Neural cell (in vitro differentiated cells): ENCODE measurements around the gene GRIK3. TPM values are rescaled to one million over a fixed set of nuclear protein-coding genes. Genes with fewer than 3 reads are reported as not detected.

Source experiments
- H2AFZ ChIP-seq: fragments of 200-600, 300-800 bp; sonication (generic), shearing (Covaris generic); 2 replicates; pipeline ENCODE4 v1.6.0; 2014; ENCODE audit warnings: low read depth, mild to moderate bottlenecking, antibody characterized with exemption, low read length, moderate library complexity
- H3F3A ChIP-seq: fragments of 200-600 bp; shearing (Covaris generic); 2 replicates; pipeline ENCODE4 v1.6.1; 2016; ENCODE audit warnings: mild to moderate bottlenecking, moderate library complexity, mixed read lengths, antibody characterized with exemption, low read length; ENCODE audit not compliant: insufficient read depth, poor library complexity, severe bottlenecking
- H3K27ac ChIP-seq: fragments of 200-600, 300-800 bp; sonication (generic), shearing (Covaris generic); 2 replicates; pipeline ENCODE4 v1.5.1; 2014; ENCODE audit warnings: mild to moderate bottlenecking, low read length, moderate library complexity
- H3K27me3 ChIP-seq: fragments of 300-800, 200-600 bp; sonication (generic), shearing (Covaris generic); 2 replicates; pipeline ENCODE4 v1.6.0; 2014; ENCODE audit warnings: mild to moderate bottlenecking, low read depth, low read length, moderate library complexity; ENCODE audit not compliant: insufficient read depth
- H3K36me3 ChIP-seq: fragments of 300-800, 200-600 bp; sonication (generic), shearing (Covaris generic); 2 replicates; pipeline ENCODE4 v1.5.1; 2014; ENCODE audit warnings: mild to moderate bottlenecking, antibody characterized with exemption, low read length, moderate library complexity; ENCODE audit not compliant: insufficient read depth
- H3K4me2 ChIP-seq: fragments of 300-800, 200-600 bp; sonication (generic), shearing (Covaris generic); 2 replicates; pipeline ENCODE4 v1.6.0; 2014; ENCODE audit warnings: mild to moderate bottlenecking, low read length
- H3K4me3 ChIP-seq: fragments of 300-800, 200-600 bp; sonication (generic), shearing (Covaris generic); 2 replicates; pipeline ENCODE4 v1.5.1; 2014; ENCODE audit warnings: mild to moderate bottlenecking, low read length, moderate library complexity
- H3K79me2 ChIP-seq: fragments of 200-600 bp; shearing (Covaris generic); replicated peaks from 2 replicates; pipeline ENCODE4 v1.6.0; 2014; ENCODE audit warnings: mild to moderate bottlenecking, low read length, moderate library complexity; ENCODE audit not compliant: insufficient read depth
- H3K9ac ChIP-seq: fragments of 300-800, 200-600 bp; sonication (generic), shearing (Covaris generic); 2 replicates; pipeline ENCODE4 v1.6.1; 2016; ENCODE audit warnings: mild to moderate bottlenecking, low read length, mixed read lengths
- H3K9me2 ChIP-seq: fragments of 200-600 bp; shearing (Covaris generic); 2 replicates; pipeline ENCODE4 v1.6.1; 2016; ENCODE audit warnings: mild to moderate bottlenecking, low read length, mixed read lengths; ENCODE audit not compliant: insufficient read depth
- H3K9me3 ChIP-seq: fragments of 200-600, 300-800 bp; sonication (generic), shearing (Covaris generic); 2 replicates; pipeline ENCODE4 v1.6.1; 2016; ENCODE audit warnings: mild to moderate bottlenecking, mixed run types, low read length, moderate library complexity, mixed read lengths
- H4K20me1 ChIP-seq: fragments of 200-600 bp; shearing (Covaris generic); 2 replicates; pipeline ENCODE4 v1.6.1; 2016; ENCODE audit warnings: mild to moderate bottlenecking, mixed run types; ENCODE audit not compliant: insufficient read depth
- EP300 ChIP-seq: fragments of 450-650 bp; conservative IDR thresholded peaks from 2 replicates; pipeline ENCODE4 v1.6.1; 2014; ENCODE audit warnings: antibody characterized with exemption, mild to moderate bottlenecking, moderate library complexity; ENCODE audit not compliant: poor library complexity, severe bottlenecking
- EZH2 ChIP-seq: fragments of 200-600, 300-800 bp; shearing (Covaris generic), sonication (generic); IDR thresholded peaks from 2 replicates; pipeline ENCODE4 v1.6.1; 2014; ENCODE audit warnings: antibody characterized with exemption, low read length, borderline replicate concordance, mild to moderate bottlenecking; ENCODE audit not compliant: insufficient read depth, poor library complexity, severe bottlenecking
- MXI1 ChIP-seq: fragments of 450-650 bp; conservative IDR thresholded peaks from 2 replicates; pipeline ENCODE4 v1.6.1; 2014; ENCODE audit warnings: antibody characterized with exemption, mild to moderate bottlenecking; ENCODE audit not compliant: poor library complexity, severe bottlenecking
- POLR2AphosphoS5 ChIP-seq: IDR thresholded peaks from 2 replicates; pipeline ENCODE4 v1.6.1; 2012
- RAD21 ChIP-seq: fragments of 450-650 bp; conservative IDR thresholded peaks from 2 replicates; pipeline ENCODE4 v1.6.1; 2014; ENCODE audit warnings: antibody characterized with exemption, mild to moderate bottlenecking, moderate library complexity
- REST ChIP-seq: IDR thresholded peaks from 2 replicates; pipeline ENCODE4 v1.6.1; 2012; ENCODE audit warnings: borderline replicate concordance
- SMC3 ChIP-seq: fragments of 450-650 bp; conservative IDR thresholded peaks from 2 replicates; pipeline ENCODE4 v1.6.1; 2014; ENCODE audit warnings: antibody characterized with exemption, mild to moderate bottlenecking, moderate library complexity; ENCODE audit not compliant: poor library complexity
- TAF1 ChIP-seq: IDR thresholded peaks from 2 replicates; pipeline ENCODE4 v1.6.1; 2012; ENCODE audit warnings: low read depth
- polyA plus RNA-seq: library from polyadenylated mRNA; depleted of rRNA; stranded (reverse); fragments of >200 nt; gene quantifications from 2 replicates; pipeline ENCODE4 v1.2.3, GENCODE V29; 2014
- TF ChIP-seq, protein P1 (sequence below): fragments of 450-650 bp; IDR thresholded peaks from 2 replicates; pipeline ENCODE4 v1.5.1; 2014; ENCODE audit warnings: antibody characterized with exemption, mild to moderate bottlenecking, moderate library complexity; ENCODE audit not compliant: poor library complexity, severe bottlenecking

Gene GRIK3
- polyA plus RNA-seq, 1 donor from 2014 or later = 5.0 TPM

DNA sequence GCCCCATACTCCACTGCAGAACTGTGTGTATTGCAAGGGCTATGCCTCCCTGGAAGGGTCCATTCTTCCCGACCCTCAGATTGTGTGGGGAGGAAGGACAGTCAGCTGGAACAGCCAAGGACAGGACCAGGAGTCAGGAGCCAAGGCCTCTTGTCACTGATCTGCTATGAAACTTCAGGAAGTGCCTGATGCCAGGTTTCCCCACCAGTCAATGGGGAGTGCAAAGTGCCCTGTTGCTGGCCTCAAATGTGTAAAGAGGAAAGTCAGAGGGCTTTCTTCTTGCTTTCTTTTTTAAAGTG, 168.8 kb downstream of the GRIK3 start:
- H2AFZ ChIP-seq = no peak overlapping the region
- H3K27ac ChIP-seq = no peak overlapping the region
- H3K4me3 ChIP-seq = no peak overlapping the region
- no peaks in the 10 kb centered on the region for H3K27me3 ChIP-seq
- no peaks in the 10 kb centered on the region for H3K36me3 ChIP-seq
- H3K9me3 ChIP-seq = no peaks in the 10 kb centered on the region
- no peak overlapping the region for H3K4me2 ChIP-seq
- H3K9ac ChIP-seq = no peak overlapping the region
- H4K20me1 ChIP-seq = no peaks in the 10 kb centered on the region
- no peaks in the 10 kb centered on the region for H3K79me2 ChIP-seq
- H3F3A ChIP-seq = no peaks in the 10 kb centered on the region
- H3K9me2 ChIP-seq = no peaks in the 10 kb centered on the region
- TF ChIP-seq, protein P1, sequence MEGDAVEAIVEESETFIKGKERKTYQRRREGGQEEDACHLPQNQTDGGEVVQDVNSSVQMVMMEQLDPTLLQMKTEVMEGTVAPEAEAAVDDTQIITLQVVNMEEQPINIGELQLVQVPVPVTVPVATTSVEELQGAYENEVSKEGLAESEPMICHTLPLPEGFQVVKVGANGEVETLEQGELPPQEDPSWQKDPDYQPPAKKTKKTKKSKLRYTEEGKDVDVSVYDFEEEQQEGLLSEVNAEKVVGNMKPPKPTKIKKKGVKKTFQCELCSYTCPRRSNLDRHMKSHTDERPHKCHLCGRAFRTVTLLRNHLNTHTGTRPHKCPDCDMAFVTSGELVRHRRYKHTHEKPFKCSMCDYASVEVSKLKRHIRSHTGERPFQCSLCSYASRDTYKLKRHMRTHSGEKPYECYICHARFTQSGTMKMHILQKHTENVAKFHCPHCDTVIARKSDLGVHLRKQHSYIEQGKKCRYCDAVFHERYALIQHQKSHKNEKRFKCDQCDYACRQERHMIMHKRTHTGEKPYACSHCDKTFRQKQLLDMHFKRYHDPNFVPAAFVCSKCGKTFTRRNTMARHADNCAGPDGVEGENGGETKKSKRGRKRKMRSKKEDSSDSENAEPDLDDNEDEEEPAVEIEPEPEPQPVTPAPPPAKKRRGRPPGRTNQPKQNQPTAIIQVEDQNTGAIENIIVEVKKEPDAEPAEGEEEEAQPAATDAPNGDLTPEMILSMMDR = no peak
- TF ChIP-seq RAD21 = no peak
- no peak for TF ChIP-seq POLR2AphosphoS5
- no peak for TF ChIP-seq EZH2
- TF ChIP-seq TAF1 = no peak
- no peak for TF ChIP-seq EP300
- TF ChIP-seq SMC3 = no peak
- no peak for TF ChIP-seq REST
- no peak for TF ChIP-seq MXI1

- Histone ChIP-seq H3K27ac (no peak overlapping the region), H4K20me1 (no peaks in the 10 kb centered on the region)
Observed at GRCh38 chr1:36864823-36865601, 169.3 kb downstream of the GRIK3 start.

More at GRCh38 chr1:36864823-36865601, 169.3 kb downstream of the GRIK3 start:
- Histone ChIP-seq H3K4me3 (no peak overlapping the region), H3K9ac (no peak overlapping the region), H3K9me2 (no peaks in the 10 kb centered on the region), H3K36me3 (no peaks in the 10 kb centered on the region), H3K79me2 (no peaks in the 10 kb centered on the region), H3K4me2 (no peak overlapping the region), H3K9me3 (no peaks in the 10 kb centered on the region), H3K27me3 (no peaks in the 10 kb centered on the region), H3F3A (no peaks in the 10 kb centered on the region), H2AFZ (no peak overlapping the region)
- TF ChIP-seq TAF1 = no peak
- TF ChIP-seq, protein P1 = no peak
- TF ChIP-seq SMC3 = no peak
- no peak for TF ChIP-seq EP300
- no peak for TF ChIP-seq POLR2AphosphoS5
- no peak for TF ChIP-seq REST
